Measurements from ENCODE around the gene CCDC138. TPM values are rescaled to one million over a fixed set of nuclear protein-coding genes. Genes with fewer than 3 reads are reported as not detected.

The CCDC138 gene
- total RNA-seq, 4 donors from 2014 or later = 3.7 to 5.5 (median 4.4) TPM; not detected in 1

DNA sequence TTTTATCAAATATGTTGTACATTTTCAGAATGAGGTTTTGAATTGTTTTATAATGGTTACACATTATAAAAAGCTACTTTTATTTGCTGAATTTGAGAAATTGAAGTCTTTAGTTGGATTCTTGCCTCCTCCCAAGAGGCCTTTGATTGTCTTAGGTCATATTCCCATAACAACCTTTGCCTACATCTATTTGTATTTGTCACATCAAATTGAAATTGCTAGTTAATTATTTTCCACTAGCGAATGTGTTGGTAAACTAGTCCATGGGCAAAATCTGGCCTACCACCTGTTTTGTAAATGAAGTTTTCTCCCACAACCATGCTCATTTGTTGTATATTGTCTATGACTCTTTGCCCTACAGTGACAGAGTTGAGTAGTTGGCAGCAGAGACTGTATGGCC lies 60.4 kb downstream of the CCDC138 start:
- Histone ChIP-seq H3K36me3 (no peaks in the 10 kb centered on the region), H3K27me3 (no peaks in the 10 kb centered on the region), H3K4me1 (no peaks in the 10 kb centered on the region), H3K4me3 (no peak overlapping the region), H3K9me3 (no peaks in the 10 kb centered on the region), H3K27ac (no peak overlapping the region)
- no peak for TF ChIP-seq POLR2A (IDR thresholded peaks at IDR 0.05)
- TF ChIP-seq POLR2AphosphoS5 (IDR thresholded peaks at IDR 0.05) = no peak
- TF ChIP-seq, protein P1, sequence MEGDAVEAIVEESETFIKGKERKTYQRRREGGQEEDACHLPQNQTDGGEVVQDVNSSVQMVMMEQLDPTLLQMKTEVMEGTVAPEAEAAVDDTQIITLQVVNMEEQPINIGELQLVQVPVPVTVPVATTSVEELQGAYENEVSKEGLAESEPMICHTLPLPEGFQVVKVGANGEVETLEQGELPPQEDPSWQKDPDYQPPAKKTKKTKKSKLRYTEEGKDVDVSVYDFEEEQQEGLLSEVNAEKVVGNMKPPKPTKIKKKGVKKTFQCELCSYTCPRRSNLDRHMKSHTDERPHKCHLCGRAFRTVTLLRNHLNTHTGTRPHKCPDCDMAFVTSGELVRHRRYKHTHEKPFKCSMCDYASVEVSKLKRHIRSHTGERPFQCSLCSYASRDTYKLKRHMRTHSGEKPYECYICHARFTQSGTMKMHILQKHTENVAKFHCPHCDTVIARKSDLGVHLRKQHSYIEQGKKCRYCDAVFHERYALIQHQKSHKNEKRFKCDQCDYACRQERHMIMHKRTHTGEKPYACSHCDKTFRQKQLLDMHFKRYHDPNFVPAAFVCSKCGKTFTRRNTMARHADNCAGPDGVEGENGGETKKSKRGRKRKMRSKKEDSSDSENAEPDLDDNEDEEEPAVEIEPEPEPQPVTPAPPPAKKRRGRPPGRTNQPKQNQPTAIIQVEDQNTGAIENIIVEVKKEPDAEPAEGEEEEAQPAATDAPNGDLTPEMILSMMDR (IDR thresholded peaks at IDR 0.05) = no peak
- no peak for TF ChIP-seq EP300 (IDR thresholded peaks at IDR 0.05; ENCODE audit: low read depth)
- in situ Hi-C loops (cut with MboI; ENCODE audit: low pct_ligation_motif_present in 1 of 4, low pct_unique_long_range_greater_than_20kb in 1 of 4, low sequenced_read_pairs in 3 of 4) = no loop called here
- 54 to 80% methylated on average over 1 of the region's 1 CpG for WGBS, 2 donors (ENCODE audit: low coverage in 1 of 2)
- DNase-seq = no peak
- intact Hi-C loops (cut with DNase I; ENCODE audit: low total_unique reads) = no loop called here

DNA sequence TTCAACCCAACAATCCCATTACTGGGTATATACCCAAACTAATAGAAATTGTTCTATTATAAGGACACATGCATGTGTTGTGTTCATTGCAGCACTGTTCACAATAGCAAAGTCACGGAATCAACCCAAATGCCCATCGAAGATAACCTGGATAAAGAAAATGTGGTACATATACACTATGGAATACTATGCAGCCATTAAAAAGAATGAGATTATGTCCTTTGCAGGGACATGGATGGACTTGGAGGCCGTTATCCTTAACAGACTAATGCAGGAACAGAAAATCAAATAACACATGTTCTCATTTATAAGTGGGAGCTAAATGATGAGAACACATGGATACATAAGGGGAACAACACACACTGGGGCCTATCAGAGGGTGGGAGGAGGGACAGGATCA lies 65.8 kb downstream of the CCDC138 start:
- no peak for DNase-seq
- Histone ChIP-seq H3K4me3 (no peak overlapping the region), H3K27ac (no peak overlapping the region), H3K9me3 (no peaks in the 10 kb centered on the region), H3K27me3 (no peaks in the 10 kb centered on the region), H3K4me1 (no peaks in the 10 kb centered on the region), H3K36me3 (no peaks in the 10 kb centered on the region)
- in situ Hi-C loops (cut with MboI; ENCODE audit: low pct_ligation_motif_present in 1 of 4, low pct_unique_long_range_greater_than_20kb in 1 of 4, low sequenced_read_pairs in 3 of 4) (no loop called here), intact Hi-C loops (cut with DNase I; ENCODE audit: low total_unique reads) (no loop called here)
- TF ChIP-seq POLR2AphosphoS5 (IDR thresholded peaks at IDR 0.05) (no peak), EP300 (IDR thresholded peaks at IDR 0.05; ENCODE audit: low read depth) (no peak), POLR2A (IDR thresholded peaks at IDR 0.05) (no peak)
- TF ChIP-seq, protein P1 (IDR thresholded peaks at IDR 0.05) = no peak
- WGBS, 2 donors (ENCODE audit: low coverage in 1 of 2) = 90 to 93% methylated on average over 3 of the region's 3 CpGs

DNA sequence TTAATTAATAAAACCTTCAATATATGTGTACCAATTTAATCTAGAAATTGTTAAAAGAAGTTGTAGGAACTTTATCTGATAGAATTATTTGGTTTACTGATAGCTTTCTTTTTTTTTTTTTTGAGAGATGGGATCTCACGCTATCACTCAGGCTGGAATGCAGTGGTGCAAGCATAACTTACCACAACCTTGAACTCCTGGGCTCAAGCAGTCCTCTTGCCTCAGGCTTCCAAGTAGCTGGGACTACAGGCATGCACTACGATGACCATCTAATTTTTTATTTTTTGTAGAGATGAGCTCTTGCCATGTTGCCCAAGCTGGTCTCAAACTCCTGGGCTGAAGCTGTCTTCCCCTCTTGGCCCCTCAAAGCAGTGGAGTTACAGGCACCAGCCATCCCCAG lies 66.8 kb downstream of the CCDC138 start:
- Histone ChIP-seq H3K4me3 (no peak overlapping the region), H3K9me3 (no peaks in the 10 kb centered on the region), H3K27ac (no peak overlapping the region), H3K27me3 (no peaks in the 10 kb centered on the region), H3K4me1 (no peaks in the 10 kb centered on the region), H3K36me3 (no peaks in the 10 kb centered on the region)
- TF ChIP-seq, protein P1 (IDR thresholded peaks at IDR 0.05) = no peak
- TF ChIP-seq EP300 (IDR thresholded peaks at IDR 0.05; ENCODE audit: low read depth) = no peak
- TF ChIP-seq POLR2A (IDR thresholded peaks at IDR 0.05) = no peak
- no peak for TF ChIP-seq POLR2AphosphoS5 (IDR thresholded peaks at IDR 0.05)
- no peak for DNase-seq
- in situ Hi-C loops (cut with MboI; ENCODE audit: low pct_ligation_motif_present in 1 of 4, low pct_unique_long_range_greater_than_20kb in 1 of 4, low sequenced_read_pairs in 3 of 4) = no loop called here
- 94% methylated on average over 2 of the region's 2 CpGs; no CpG with 5 or more reads in 1 of the 2 donors for WGBS, 2 donors (ENCODE audit: low coverage in 1 of 2)
- intact Hi-C loops (cut with DNase I; ENCODE audit: low total_unique reads) = no loop called here

DNA sequence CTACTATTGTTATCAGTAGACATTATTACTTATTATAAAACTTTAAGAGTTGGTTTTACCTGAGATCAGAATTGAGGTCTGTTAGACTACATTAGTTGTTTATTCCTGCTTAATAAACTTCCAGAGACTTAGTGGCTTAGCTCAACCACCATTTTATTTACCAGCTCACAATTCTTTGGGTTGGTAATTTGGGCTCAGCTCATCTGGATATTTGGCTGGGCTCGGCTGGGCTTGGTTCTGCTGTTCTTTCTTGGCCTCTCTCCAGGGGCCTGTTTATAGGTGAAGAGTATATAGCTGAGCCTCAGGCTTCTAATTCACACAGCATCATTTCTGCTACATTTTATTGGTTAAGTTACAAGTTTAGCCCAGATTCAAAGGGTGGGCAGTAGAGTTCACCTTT lies 67.9 kb downstream of the CCDC138 start:
- no peak overlapping the region for H3K4me3 ChIP-seq
- in situ Hi-C loops (cut with MboI; ENCODE audit: low pct_ligation_motif_present in 1 of 4, low pct_unique_long_range_greater_than_20kb in 1 of 4, low sequenced_read_pairs in 3 of 4) = no loop called here
- intact Hi-C loops (cut with DNase I; ENCODE audit: low total_unique reads) = no loop called here
- no peak for DNase-seq
- H3K4me1 ChIP-seq = no peaks in the 10 kb centered on the region
- WGBS, 2 donors (ENCODE audit: low coverage in 1 of 2) = 60 to 63% methylated on average over 1 of the region's 1 CpG
- H3K27ac ChIP-seq = no peak overlapping the region
- H3K9me3 ChIP-seq = no peaks in the 10 kb centered on the region
- H3K36me3 ChIP-seq = no peaks in the 10 kb centered on the region
- no peaks in the 10 kb centered on the region for H3K27me3 ChIP-seq
- TF ChIP-seq POLR2A (IDR thresholded peaks at IDR 0.05) = no peak
- TF ChIP-seq, protein P1 (IDR thresholded peaks at IDR 0.05) = no peak
- TF ChIP-seq EP300 (IDR thresholded peaks at IDR 0.05; ENCODE audit: low read depth) = no peak
- TF ChIP-seq POLR2AphosphoS5 (IDR thresholded peaks at IDR 0.05) = no peak

Measured in transverse colon (tissue), 4 donors.